Brain microvascular endothelial cell (primary cell): ENCODE data around the gene CDH4.

ENCODE experiments used
- DNase-seq: peaks from one replicate; pipeline ENCODE4 v3.0.0-alpha.2; 2020
- H3K27ac ChIP-seq: fragments of 250-450 bp; sonication (Bioruptor Pico); 2 replicates; pipeline ENCODE4 v1.5.1; 2020; ENCODE audit warnings: mild to moderate bottlenecking, moderate library complexity
- H3K27me3 ChIP-seq: fragments of 250-450 bp; sonication (Bioruptor Pico); replicated peaks from 2 replicates; pipeline ENCODE4 v1.5.1; 2020; ENCODE audit warnings: mild to moderate bottlenecking
- H3K36me3 ChIP-seq: fragments of 250-450 bp; sonication (Bioruptor Pico); replicated peaks from 2 replicates; pipeline ENCODE4 v1.5.1; 2020; ENCODE audit warnings: mild to moderate bottlenecking
- H3K4me3 ChIP-seq: 2 replicates; pipeline ENCODE4 v1.5.1; 2011; ENCODE audit warnings: low read depth, mild to moderate bottlenecking, control low read depth, low read length, moderate library complexity
- CTCF ChIP-seq: IDR thresholded peaks from 2 replicates; pipeline ENCODE4 v1.5.1; 2011; ENCODE audit warnings: low read depth, mild to moderate bottlenecking, moderate library complexity, low read length, control low read depth, inconsistent platforms; ENCODE audit errors: missing control alignments
- in situ Hi-C: cut with HindIII; loops from 2 replicates; pipeline ENCODE4 v1.10.0; 2017; ENCODE audit warnings: low sequenced_read_pairs, low pct_ligation_motif_present

The CDH4 gene

GRCh38 chr20:61733216-61733615, 481.2 kb downstream of the CDH4 start:
- no peaks in the 10 kb centered on the region for H3K36me3 ChIP-seq
- TF ChIP-seq CTCF, result no peak
- no peak overlapping the region for H3K4me3 ChIP-seq
- no peak overlapping the region for H3K27ac ChIP-seq
- in situ Hi-C loops, result no loop called here
- DNase-seq, result no peak
- no peaks in the 10 kb centered on the region for H3K27me3 ChIP-seq

GRCh38 chr20:61733891-61734732, 482.1 kb downstream of the CDH4 start:
- Histone ChIP-seq H3K27me3 (no peaks in the 10 kb centered on the region), H3K27ac (no peak overlapping the region), H3K4me3 (no peak overlapping the region), H3K36me3 (no peaks in the 10 kb centered on the region)
- DNase-seq, result no peak
- no peak for TF ChIP-seq CTCF
- in situ Hi-C loops, result no loop called here

- no peak overlapping the region for H3K4me3 ChIP-seq
- no peak for DNase-seq
- no peaks in the 10 kb centered on the region for H3K36me3 ChIP-seq
- no peak for TF ChIP-seq CTCF
- no peak overlapping the region for H3K27ac ChIP-seq
- H3K27me3 ChIP-seq, result no peaks in the 10 kb centered on the region
- in situ Hi-C loops, result no loop called here
These were observed 482.9 kb downstream of the CDH4 start for GRCh38 chr20:61734733-61735502.

- Histone ChIP-seq H3K36me3 (no peaks in the 10 kb centered on the region), H3K4me3 (no peak overlapping the region), H3K27me3 (no peaks in the 10 kb centered on the region), H3K27ac (no peak overlapping the region)
- TF ChIP-seq CTCF, result no peak
- no peak for DNase-seq
- in situ Hi-C loops, result no loop called here
These were observed 483.4 kb downstream of the CDH4 start for GRCh38 chr20:61735503-61735785.

- no peaks in the 10 kb centered on the region for H3K36me3 ChIP-seq
- H3K27me3 ChIP-seq, result no peaks in the 10 kb centered on the region
- TF ChIP-seq CTCF, result no peak
- H3K4me3 ChIP-seq, result no peak overlapping the region
- in situ Hi-C loops, result no loop called here
- no peak overlapping the region for H3K27ac ChIP-seq
- no peak for DNase-seq
These were observed 484.1 kb downstream of the CDH4 start for GRCh38 chr20:61736001-61736635.
